ENCODE measurements around the gene ZNF385D. TPM values are rescaled to one million over a fixed set of nuclear protein-coding genes. Genes with fewer than 3 reads are reported as not detected.

The ZNF385D gene
- total RNA-seq, 1 donor from 2014 or later = not detected

GRCh38 chr3:21779909-21780308 is 28.9 kb upstream of the ZNF385D start:
- no peak for DNase-seq (ENCODE audit: low spot score)
- H3K27ac Mint-ChIP-seq = no peak overlapping the region
- no peaks in the 10 kb centered on the region for H3K27me3 Mint-ChIP-seq (ENCODE audit: insufficient read depth)
- H3K4me3 Mint-ChIP-seq = no peak overlapping the region
- H3K9me3 Mint-ChIP-seq = peaks cover 4% of the 10 kb centered on the region
- intact Hi-C loops (cut with micrococcal nuclease) = no loop called here
- no peaks in the 10 kb centered on the region for H3K36me3 Mint-ChIP-seq (ENCODE audit: low read depth)
- H3K4me1 Mint-ChIP-seq (ENCODE audit: low read depth) = no peaks in the 10 kb centered on the region

- H3K36me3 Mint-ChIP-seq (ENCODE audit: low read depth) = no peaks in the 10 kb centered on the region
- no peak overlapping the region for H3K4me3 Mint-ChIP-seq
- H3K4me1 Mint-ChIP-seq (ENCODE audit: low read depth) = no peaks in the 10 kb centered on the region
- intact Hi-C loops (cut with micrococcal nuclease) = no loop called here
- no peak overlapping the region for H3K27ac Mint-ChIP-seq
- no peak for DNase-seq (ENCODE audit: low spot score)
- no peaks in the 10 kb centered on the region for H3K27me3 Mint-ChIP-seq (ENCODE audit: insufficient read depth)
- H3K9me3 Mint-ChIP-seq = peaks cover 4% of the 10 kb centered on the region
Observed at GRCh38 chr3:21778715-21779114, 27.7 kb upstream of the ZNF385D start.

- H3K27me3 Mint-ChIP-seq (ENCODE audit: insufficient read depth) = no peaks in the 10 kb centered on the region
- intact Hi-C loops (cut with micrococcal nuclease) = no loop called here
- peaks cover 5% of the 10 kb centered on the region for H3K9me3 Mint-ChIP-seq
- no peak overlapping the region for H3K4me3 Mint-ChIP-seq
- no peak for DNase-seq (ENCODE audit: low spot score)
- no peak overlapping the region for H3K27ac Mint-ChIP-seq
- no peaks in the 10 kb centered on the region for H3K36me3 Mint-ChIP-seq (ENCODE audit: low read depth)
- no peaks in the 10 kb centered on the region for H3K4me1 Mint-ChIP-seq (ENCODE audit: low read depth)
Observed at GRCh38 chr3:21777821-21778220, 26.8 kb upstream of the ZNF385D start.

- no peak overlapping the region for H3K4me3 Mint-ChIP-seq
- H3K9me3 Mint-ChIP-seq = peaks cover 21% of the 10 kb centered on the region
- H3K36me3 Mint-ChIP-seq (ENCODE audit: low read depth) = no peaks in the 10 kb centered on the region
- no peak for DNase-seq (ENCODE audit: low spot score)
- no peak overlapping the region for H3K27ac Mint-ChIP-seq
- H3K27me3 Mint-ChIP-seq (ENCODE audit: insufficient read depth) = no peaks in the 10 kb centered on the region
- H3K4me1 Mint-ChIP-seq (ENCODE audit: low read depth) = no peaks in the 10 kb centered on the region
- intact Hi-C loops (cut with micrococcal nuclease) = no loop called here
Observed at GRCh38 chr3:21766002-21766401, 15.0 kb upstream of the ZNF385D start.

GRCh38 chr3:21755896-21756295 is 4.9 kb upstream of the ZNF385D start:
- Mint-ChIP-seq H3K27me3 (ENCODE audit: insufficient read depth) (no peaks in the 10 kb centered on the region), H3K9me3 (no peaks in the 10 kb centered on the region), H3K36me3 (ENCODE audit: low read depth) (no peaks in the 10 kb centered on the region), H3K27ac (no peak overlapping the region), H3K4me1 (ENCODE audit: low read depth) (no peaks in the 10 kb centered on the region), H3K4me3 (no peak overlapping the region)
- no peak for DNase-seq (ENCODE audit: low spot score)
- intact Hi-C loops (cut with micrococcal nuclease) = no loop called here

- H3K27ac Mint-ChIP-seq = no peak overlapping the region
- no peaks in the 10 kb centered on the region for H3K4me1 Mint-ChIP-seq (ENCODE audit: low read depth)
- H3K9me3 Mint-ChIP-seq = no peaks in the 10 kb centered on the region
- no peaks in the 10 kb centered on the region for H3K27me3 Mint-ChIP-seq (ENCODE audit: insufficient read depth)
- no peak overlapping the region for H3K4me3 Mint-ChIP-seq
- DNase-seq (ENCODE audit: low spot score) = no peak
- H3K36me3 Mint-ChIP-seq (ENCODE audit: low read depth) = no peaks in the 10 kb centered on the region
- intact Hi-C loops (cut with micrococcal nuclease) = no loop called here
Observed at GRCh38 chr3:21754839-21755238, 3.8 kb upstream of the ZNF385D start.

GRCh38 chr3:21752749-21753347 is 1.8 kb upstream of the ZNF385D start:
- H3K4me1 Mint-ChIP-seq (ENCODE audit: low read depth) = no peaks in the 10 kb centered on the region
- no peaks in the 10 kb centered on the region for H3K9me3 Mint-ChIP-seq
- no peak overlapping the region for H3K27ac Mint-ChIP-seq
- no peak for DNase-seq (ENCODE audit: low spot score)
- H3K36me3 Mint-ChIP-seq (ENCODE audit: low read depth) = no peaks in the 10 kb centered on the region
- intact Hi-C loops (cut with micrococcal nuclease) = no loop called here
- no peaks in the 10 kb centered on the region for H3K27me3 Mint-ChIP-seq (ENCODE audit: insufficient read depth)
- no peak overlapping the region for H3K4me3 Mint-ChIP-seq

GRCh38 chr3:21751886-21752285 is 876 bp upstream of the ZNF385D start:
- no peaks in the 10 kb centered on the region for H3K9me3 Mint-ChIP-seq
- H3K36me3 Mint-ChIP-seq (ENCODE audit: low read depth) = no peaks in the 10 kb centered on the region
- intact Hi-C loops (cut with micrococcal nuclease) = no loop called here
- H3K4me1 Mint-ChIP-seq (ENCODE audit: low read depth) = no peaks in the 10 kb centered on the region
- no peak for DNase-seq (ENCODE audit: low spot score)
- H3K4me3 Mint-ChIP-seq = no peak overlapping the region
- H3K27me3 Mint-ChIP-seq (ENCODE audit: insufficient read depth) = no peaks in the 10 kb centered on the region
- no peak overlapping the region for H3K27ac Mint-ChIP-seq

- H3K27me3 Mint-ChIP-seq (ENCODE audit: insufficient read depth) = no peaks in the 10 kb centered on the region
- H3K4me1 Mint-ChIP-seq (ENCODE audit: low read depth) = no peaks in the 10 kb centered on the region
- no peak for DNase-seq (ENCODE audit: low spot score)
- H3K9me3 Mint-ChIP-seq = no peaks in the 10 kb centered on the region
- no peak overlapping the region for H3K4me3 Mint-ChIP-seq
- H3K27ac Mint-ChIP-seq = no peak overlapping the region
- H3K36me3 Mint-ChIP-seq (ENCODE audit: low read depth) = no peaks in the 10 kb centered on the region
- intact Hi-C loops (cut with micrococcal nuclease) = no loop called here
Observed at GRCh38 chr3:21750080-21750696, 822 bp downstream of the ZNF385D start.

- Mint-ChIP-seq H3K27ac (no peak overlapping the region), H3K4me1 (ENCODE audit: low read depth) (no peaks in the 10 kb centered on the region), H3K9me3 (no peaks in the 10 kb centered on the region), H3K36me3 (ENCODE audit: low read depth) (no peaks in the 10 kb centered on the region), H3K4me3 (no peak overlapping the region), H3K27me3 (ENCODE audit: insufficient read depth) (no peaks in the 10 kb centered on the region)
- no peak for DNase-seq (ENCODE audit: low spot score)
- intact Hi-C loops (cut with micrococcal nuclease) = no loop called here
Observed at GRCh38 chr3:21747966-21748555, 2.9 kb downstream of the ZNF385D start.

- intact Hi-C loops (cut with micrococcal nuclease) = no loop called here
- Mint-ChIP-seq H3K4me3 (no peak overlapping the region), H3K9me3 (peaks cover under 1% of the 10 kb centered on the region), H3K27me3 (ENCODE audit: insufficient read depth) (no peaks in the 10 kb centered on the region), H3K4me1 (ENCODE audit: low read depth) (no peaks in the 10 kb centered on the region), H3K27ac (no peak overlapping the region), H3K36me3 (ENCODE audit: low read depth) (no peaks in the 10 kb centered on the region)
- DNase-seq (ENCODE audit: low spot score) = no peak
Observed at GRCh38 chr3:21747376-21747775, 3.6 kb downstream of the ZNF385D start.

GRCh38 chr3:21745966-21746365 is 5.0 kb downstream of the ZNF385D start:
- Mint-ChIP-seq H3K4me3 (no peak overlapping the region), H3K4me1 (ENCODE audit: low read depth) (no peaks in the 10 kb centered on the region), H3K36me3 (ENCODE audit: low read depth) (no peaks in the 10 kb centered on the region), H3K27ac (no peak overlapping the region), H3K27me3 (ENCODE audit: insufficient read depth) (no peaks in the 10 kb centered on the region), H3K9me3 (peaks cover 7% of the 10 kb centered on the region)
- DNase-seq (ENCODE audit: low spot score) = no peak
- intact Hi-C loops (cut with micrococcal nuclease) = no loop called here

- Mint-ChIP-seq H3K9me3 (peaks cover 7% of the 10 kb centered on the region), H3K4me3 (no peak overlapping the region), H3K36me3 (ENCODE audit: low read depth) (no peaks in the 10 kb centered on the region), H3K27me3 (ENCODE audit: insufficient read depth) (no peaks in the 10 kb centered on the region), H3K27ac (no peak overlapping the region), H3K4me1 (ENCODE audit: low read depth) (no peaks in the 10 kb centered on the region)
- intact Hi-C loops (cut with micrococcal nuclease) = no loop called here
- no peak for DNase-seq (ENCODE audit: low spot score)
Observed at GRCh38 chr3:21744793-21745192, 6.2 kb downstream of the ZNF385D start.
